Small intestine (tissue), 7 donors: ENCODE data around the gene NCAN. TPM values are rescaled to one million over a fixed set of nuclear protein-coding genes. Genes with fewer than 3 reads are reported as not detected.

Experiments used
- DNase-seq, 2 donors: peaks; one replicate each; pipeline versions ENCODE4 v3.0.0 to v3.0.0-alpha.2; 2013
- FAIRE-seq: peaks from 2 replicates; lab custom pipeline; 2012; peaks lifted over from hg19 to GRCh38; lab: Jason Lieb, UNC
- H3K27ac ChIP-seq, 3 donors: one replicate each; pipeline ENCODE4 v1.5.1; 2013; ENCODE audit warnings: low read length in 2 of 3, mild to moderate bottlenecking in 2 of 3, control low read depth in 1 of 3, inconsistent platforms in 1 of 3, low read depth in 1 of 3, moderate library complexity in 1 of 3
- H3K27me3 ChIP-seq, 3 donors: one replicate each; pipeline ENCODE4 v1.6.1; 2013; ENCODE audit warnings: low read length in 3 of 3, inconsistent platforms in 1 of 3; ENCODE audit not compliant: control insufficient read depth in 3 of 3, insufficient read depth in 3 of 3
- H3K36me3 ChIP-seq, 3 donors: one replicate each; pipeline ENCODE4 v1.6.1; 2013; ENCODE audit warnings: low read length in 3 of 3, inconsistent platforms in 1 of 3, low read depth in 1 of 3, mild to moderate bottlenecking in 1 of 3, moderate library complexity in 1 of 3; ENCODE audit not compliant: control insufficient read depth in 3 of 3, insufficient read depth in 2 of 3
- H3K4me1 ChIP-seq, 3 donors: one replicate each; pipeline ENCODE4 v1.6.1; 2013; ENCODE audit warnings: low read length in 2 of 3, inconsistent platforms in 1 of 3, low read depth in 1 of 3, mild to moderate bottlenecking in 1 of 3, moderate library complexity in 1 of 3; ENCODE audit not compliant: control insufficient read depth in 3 of 3, insufficient read depth in 2 of 3
- H3K4me3 ChIP-seq, 3 donors: one replicate each; pipeline ENCODE4 v1.5.1; 2013; ENCODE audit warnings: low read length in 3 of 3, control low read depth in 1 of 3, inconsistent platforms in 1 of 3, low read depth in 1 of 3, mild to moderate bottlenecking in 1 of 3, moderate library complexity in 1 of 3
- H3K9me3 ChIP-seq, 2 donors: one replicate each; pipeline ENCODE4 v1.6.1; 2013; ENCODE audit warnings: low read depth in 1 of 2, low read length in 1 of 2; ENCODE audit not compliant: control insufficient read depth in 2 of 2, insufficient read depth in 1 of 2
- WGBS, 3 donors: extraction: QIAGEN DNeasy Blood & Tissue Kit; methylation state at CpG; one replicate each; pipeline ENCODE4 v1.1.7; 2013; 5-methylcytosine and 5-hydroxymethylcytosine counted together
- polyA plus RNA-seq, 4 donors: library from polyadenylated mRNA; stranded (reverse) in 3 of 4; unstranded in 1 of 4; fragments of 200-250 nt in 3 of 4; fragments of 120-200 nt in 1 of 4; gene quantifications; one replicate each; pipeline versions ENCODE4 v1.2.1 to v1.2.3, GENCODE V29; 2013
- donor health status: healthy with polysubstance abuse.
- donor health status: control.
- donor health status: control.
- donor health status: Bipolar disorder and iron deficiency.
- donor health status: healthy.

The NCAN gene
- polyA plus RNA-seq, 4 donors = 0.03 to 0.27 (median 0.16) TPM; not detected in 1

GRCh38 chr19:19274716-19275565 lies 63.2 kb downstream of the NCAN start:
- Histone ChIP-seq H3K4me3 (no peak overlapping the region), H3K36me3 (peaks cover 17 to 62% (median 19%) of the 10 kb centered on the region in 3 donors), H3K4me1 (peaks cover 6 to 41% (median 12%) of the 10 kb centered on the region in 3 donors), H3K27ac (peak overlapping the region; percentile 55 to 76 (median 70)), H3K27me3 (no peaks in the 10 kb centered on the region), H3K9me3 (no peaks in the 10 kb centered on the region)
- DNase-seq (peak; percentile 82 to 96), FAIRE-seq (no peak)
- 10 to 59% (median 53%) methylated on average over 8 to 9 of the region's 9 CpGs for WGBS, 3 donors

- no peak for DNase-seq
- Histone ChIP-seq H3K4me1 (peaks cover 6 to 35% (median 8%) of the 10 kb centered on the region in 3 donors), H3K27me3 (no peaks in the 10 kb centered on the region), H3K36me3 (peaks cover 20 to 66% (median 21%) of the 10 kb centered on the region in 3 donors), H3K4me3 (no peak overlapping the region), H3K9me3 (no peaks in the 10 kb centered on the region), H3K27ac (no peak overlapping the region)
- 87 to 95% (median 89%) methylated on average over 12 of the region's 12 CpGs for WGBS, 3 donors
- FAIRE-seq = no peak
Observed at GRCh38 chr19:19276386-19276785, 64.6 kb downstream of the NCAN start.

- no peaks in the 10 kb centered on the region for H3K27me3 ChIP-seq
- H3K36me3 ChIP-seq = peaks cover 20 to 70% (median 21%) of the 10 kb centered on the region in 3 donors
- H3K9me3 ChIP-seq = no peaks in the 10 kb centered on the region
- no peak for DNase-seq
- H3K4me1 ChIP-seq = peaks cover 6 to 33% (median 8%) of the 10 kb centered on the region in 3 donors
- no peak for FAIRE-seq
- WGBS, 3 donors = 95 to 96% (median 95%) methylated on average over 19 to 20 of the region's 20 CpGs
- no peak overlapping the region for H3K4me3 ChIP-seq
- no peak overlapping the region for H3K27ac ChIP-seq
Observed at GRCh38 chr19:19276851-19277250, 65.1 kb downstream of the NCAN start.

GRCh38 chr19:19278315-19278714 lies 66.6 kb downstream of the NCAN start:
- H3K9me3 ChIP-seq = no peaks in the 10 kb centered on the region
- H3K27me3 ChIP-seq = no peaks in the 10 kb centered on the region
- FAIRE-seq (no peak), DNase-seq (no peak)
- peaks cover 5 to 25% (median 8%) of the 10 kb centered on the region in 3 donors for H3K4me1 ChIP-seq
- H3K36me3 ChIP-seq = peaks cover 21 to 73% (median 24%) of the 10 kb centered on the region in 3 donors
- no peak overlapping the region for H3K27ac ChIP-seq
- WGBS, 3 donors = 93 to 95% (median 95%) methylated on average over 7 of the region's 7 CpGs
- H3K4me3 ChIP-seq = no peak overlapping the region

GRCh38 chr19:19279062-19279612 lies 67.4 kb downstream of the NCAN start:
- Histone ChIP-seq H3K36me3 (peaks cover 21 to 79% (median 24%) of the 10 kb centered on the region in 3 donors), H3K27me3 (no peaks in the 10 kb centered on the region), H3K9me3 (no peaks in the 10 kb centered on the region), H3K27ac (no peak overlapping the region), H3K4me3 (no peak overlapping the region), H3K4me1 (peaks cover 3 to 17% (median 6%) of the 10 kb centered on the region in 3 donors)
- DNase-seq (no peak), FAIRE-seq (no peak)
- WGBS, 3 donors = 95 to 96% (median 96%) methylated on average over 18 to 19 of the region's 19 CpGs

GRCh38 chr19:19279853-19280252 lies 68.1 kb downstream of the NCAN start:
- no peak overlapping the region for H3K27ac ChIP-seq
- no peak overlapping the region for H3K4me3 ChIP-seq
- H3K4me1 ChIP-seq = peaks cover 0 to 10% (median 6%) of the 10 kb centered on the region in 3 donors
- H3K36me3 ChIP-seq = peaks cover 21 to 82% (median 24%) of the 10 kb centered on the region in 3 donors
- H3K9me3 ChIP-seq = peaks cover 0 to 3% of the 10 kb centered on the region in 2 donors
- 95 to 96% (median 96%) methylated on average over 16 of the region's 16 CpGs for WGBS, 3 donors
- H3K27me3 ChIP-seq = no peaks in the 10 kb centered on the region
- no peak for FAIRE-seq
- DNase-seq = no peak

- peaks cover 21 to 81% (median 21%) of the 10 kb centered on the region in 3 donors for H3K36me3 ChIP-seq
- peaks cover 0 to 3% of the 10 kb centered on the region in 2 donors for H3K9me3 ChIP-seq
- no peak overlapping the region for H3K27ac ChIP-seq
- H3K27me3 ChIP-seq = no peaks in the 10 kb centered on the region
- no peak for DNase-seq
- H3K4me1 ChIP-seq = peaks cover 0 to 3% (median 2%) of the 10 kb centered on the region in 3 donors
- FAIRE-seq = no peak
- no peak overlapping the region for H3K4me3 ChIP-seq
- 92 to 94% (median 93%) methylated on average over 16 of the region's 16 CpGs for WGBS, 3 donors
Observed at GRCh38 chr19:19280561-19280960, 68.8 kb downstream of the NCAN start.

- DNase-seq = no peak
- no peaks in the 10 kb centered on the region for H3K27me3 ChIP-seq
- H3K9me3 ChIP-seq = peaks cover 0 to 3% of the 10 kb centered on the region in 2 donors
Observed at GRCh38 chr19:19285686-19286085, 73.9 kb downstream of the NCAN start.

More at GRCh38 chr19:19285686-19286085, 73.9 kb downstream of the NCAN start:
- WGBS, 3 donors = 76 to 92% (median 88%) methylated on average over 10 of the region's 10 CpGs
- Histone ChIP-seq H3K4me3 (no peak overlapping the region), H3K36me3 (peaks cover 3 to 69% (median 8%) of the 10 kb centered on the region in 3 donors), H3K4me1 (no peaks in the 10 kb centered on the region), H3K27ac (no peak overlapping the region)
- no peak for FAIRE-seq
